GM13976 (cell line): ENCODE data around the gene TRNP1.
A peak's percentile ranks its signal among the peaks of the same experiment; 100 is the strongest.

Experiments used
- DNase-seq: peaks from one replicate; pipeline ENCODE4 v3.0.0; 2012; ENCODE audit warnings: low spot score
- in situ Hi-C: fragments of 300-500 bp; cut with MboI; formaldehyde crosslinking; loops from one replicate; pipeline ENCODE4 v1.12.0; 2022; ENCODE audit warnings: low sequenced_read_pairs, mixed read lengths, inconsistent platforms; ENCODE audit not compliant: unreplicated experiment
- TF ChIP-seq, protein P1 (sequence below): IDR thresholded peaks from 2 replicates; pipeline ENCODE4 v1.5.1; 2012; ENCODE audit warnings: borderline replicate concordance, mild to moderate bottlenecking; ENCODE audit not compliant: insufficient read depth; ENCODE audit errors: extremely low read depth, missing control alignments, control extremely low read depth

TRNP1 gene

DNA sequence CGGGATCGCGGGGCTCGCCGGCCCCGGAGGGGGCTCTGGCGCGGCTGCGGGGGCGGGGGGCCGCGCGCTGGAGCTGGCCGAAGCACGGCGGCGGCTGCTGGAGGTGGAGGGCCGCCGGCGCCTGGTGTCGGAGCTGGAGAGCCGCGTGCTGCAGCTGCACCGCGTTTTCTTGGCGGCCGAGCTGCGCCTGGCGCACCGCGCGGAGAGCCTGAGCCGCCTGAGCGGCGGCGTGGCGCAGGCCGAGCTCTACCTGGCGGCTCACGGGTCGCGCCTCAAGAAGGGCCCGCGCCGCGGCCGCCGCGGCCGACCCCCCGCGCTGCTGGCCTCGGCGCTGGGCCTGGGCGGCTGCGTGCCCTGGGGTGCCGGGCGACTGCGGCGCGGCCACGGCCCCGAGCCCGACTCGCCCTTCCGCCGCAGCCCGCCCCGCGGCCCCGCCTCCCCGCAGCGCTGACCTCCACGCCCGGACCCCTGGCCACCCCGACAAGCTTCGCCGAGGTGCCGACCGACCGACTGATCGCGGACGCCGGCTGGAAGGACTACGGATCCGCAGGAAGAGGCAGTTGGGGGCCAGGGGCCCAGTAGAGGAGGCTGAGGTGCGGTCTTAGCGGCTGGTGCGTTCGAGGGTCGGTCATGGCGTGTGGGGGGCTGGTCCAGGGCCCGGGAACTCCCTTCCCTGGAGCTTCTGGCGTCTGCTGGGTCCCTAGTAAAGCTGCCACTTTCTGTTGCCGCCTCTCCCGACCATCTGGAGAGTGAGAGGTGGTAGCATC lies 711 bp downstream of the TRNP1 start:
- peak; percentile 64 for DNase-seq
- in situ Hi-C loops = no loop called here
- TF ChIP-seq, protein P1, sequence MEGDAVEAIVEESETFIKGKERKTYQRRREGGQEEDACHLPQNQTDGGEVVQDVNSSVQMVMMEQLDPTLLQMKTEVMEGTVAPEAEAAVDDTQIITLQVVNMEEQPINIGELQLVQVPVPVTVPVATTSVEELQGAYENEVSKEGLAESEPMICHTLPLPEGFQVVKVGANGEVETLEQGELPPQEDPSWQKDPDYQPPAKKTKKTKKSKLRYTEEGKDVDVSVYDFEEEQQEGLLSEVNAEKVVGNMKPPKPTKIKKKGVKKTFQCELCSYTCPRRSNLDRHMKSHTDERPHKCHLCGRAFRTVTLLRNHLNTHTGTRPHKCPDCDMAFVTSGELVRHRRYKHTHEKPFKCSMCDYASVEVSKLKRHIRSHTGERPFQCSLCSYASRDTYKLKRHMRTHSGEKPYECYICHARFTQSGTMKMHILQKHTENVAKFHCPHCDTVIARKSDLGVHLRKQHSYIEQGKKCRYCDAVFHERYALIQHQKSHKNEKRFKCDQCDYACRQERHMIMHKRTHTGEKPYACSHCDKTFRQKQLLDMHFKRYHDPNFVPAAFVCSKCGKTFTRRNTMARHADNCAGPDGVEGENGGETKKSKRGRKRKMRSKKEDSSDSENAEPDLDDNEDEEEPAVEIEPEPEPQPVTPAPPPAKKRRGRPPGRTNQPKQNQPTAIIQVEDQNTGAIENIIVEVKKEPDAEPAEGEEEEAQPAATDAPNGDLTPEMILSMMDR = no peak

DNA sequence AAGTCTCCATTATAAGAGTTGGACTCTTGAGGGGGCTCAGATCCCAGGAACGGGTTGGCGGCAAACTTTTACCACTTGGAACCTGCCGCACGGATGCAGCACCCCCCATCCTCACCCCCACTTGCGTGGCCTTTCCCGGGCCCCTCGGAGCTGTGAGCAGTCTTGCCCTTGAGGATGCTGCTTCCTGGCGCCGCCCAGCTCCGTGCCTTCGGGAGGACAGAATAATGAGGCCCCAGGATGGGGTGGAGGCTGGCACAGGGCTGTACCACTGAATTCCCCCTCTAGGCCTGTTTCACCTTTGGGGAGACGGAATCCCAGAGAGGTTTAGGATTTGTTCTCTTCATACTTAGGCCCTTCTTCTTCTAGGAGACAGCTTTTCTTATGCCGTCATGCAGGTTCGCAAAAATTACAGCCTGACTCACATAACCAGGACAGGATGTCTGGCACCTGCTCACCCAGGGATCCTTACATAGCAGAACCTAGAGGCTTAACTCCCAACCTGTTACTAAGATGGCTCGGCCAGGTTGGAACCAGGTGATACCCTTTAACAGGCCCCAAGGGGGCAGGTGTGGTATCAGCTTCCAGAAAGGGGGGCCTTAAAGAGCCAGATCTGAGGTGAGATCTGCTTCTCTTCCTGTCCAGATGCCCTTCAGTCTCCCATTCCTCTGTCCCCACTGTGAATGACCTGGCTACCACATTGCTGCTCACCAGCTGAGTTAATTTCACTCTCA lies 1.5 kb downstream of the TRNP1 start:
- in situ Hi-C loops = no loop called here
- DNase-seq = no peak
- TF ChIP-seq, protein P1 = no peak

DNA sequence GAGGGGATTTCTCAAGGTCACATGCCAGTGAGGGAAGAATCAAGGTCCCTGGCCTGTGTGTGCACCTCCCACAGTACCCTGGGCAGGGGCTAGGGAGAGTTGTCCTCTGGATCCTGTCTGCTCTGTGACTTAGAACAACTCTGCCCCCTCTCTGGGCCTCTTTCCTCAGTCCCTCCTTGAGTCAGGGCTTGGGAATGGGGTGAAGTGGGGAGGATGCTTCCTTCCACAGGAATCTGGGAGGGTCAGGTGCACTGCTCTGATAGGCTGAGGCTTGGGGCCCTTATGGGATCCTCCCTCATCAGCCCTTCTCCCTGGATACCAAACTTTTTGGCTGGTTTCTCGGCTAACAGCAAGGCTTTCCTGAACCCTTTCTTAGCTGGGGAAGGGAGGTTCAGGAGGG lies 2.5 kb downstream of the TRNP1 start:
- DNase-seq = no peak
- TF ChIP-seq, protein P1 = no peak
- in situ Hi-C loops = no loop called here

DNA sequence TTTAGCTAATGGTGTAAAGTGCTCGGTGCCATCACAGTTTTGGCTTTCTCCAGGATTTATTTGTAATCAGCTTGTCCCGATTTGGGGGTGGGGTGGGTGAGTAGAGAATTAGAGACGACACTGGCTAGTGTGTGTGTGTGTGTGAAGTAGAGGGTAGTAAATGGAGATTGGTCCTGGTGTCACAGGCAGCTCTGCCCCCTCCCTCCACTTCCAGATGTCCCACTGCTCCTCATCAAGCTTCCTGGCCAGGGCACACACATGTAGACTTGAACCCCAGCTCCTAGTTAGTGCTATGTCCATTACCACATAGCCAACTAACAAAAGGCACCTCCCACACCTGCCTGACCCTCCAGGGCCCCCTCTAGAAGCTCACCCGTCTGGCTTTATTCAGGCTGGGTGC lies 3.2 kb downstream of the TRNP1 start:
- in situ Hi-C loops = no loop called here
- no peak for DNase-seq
- TF ChIP-seq, protein P1 = no peak

DNA sequence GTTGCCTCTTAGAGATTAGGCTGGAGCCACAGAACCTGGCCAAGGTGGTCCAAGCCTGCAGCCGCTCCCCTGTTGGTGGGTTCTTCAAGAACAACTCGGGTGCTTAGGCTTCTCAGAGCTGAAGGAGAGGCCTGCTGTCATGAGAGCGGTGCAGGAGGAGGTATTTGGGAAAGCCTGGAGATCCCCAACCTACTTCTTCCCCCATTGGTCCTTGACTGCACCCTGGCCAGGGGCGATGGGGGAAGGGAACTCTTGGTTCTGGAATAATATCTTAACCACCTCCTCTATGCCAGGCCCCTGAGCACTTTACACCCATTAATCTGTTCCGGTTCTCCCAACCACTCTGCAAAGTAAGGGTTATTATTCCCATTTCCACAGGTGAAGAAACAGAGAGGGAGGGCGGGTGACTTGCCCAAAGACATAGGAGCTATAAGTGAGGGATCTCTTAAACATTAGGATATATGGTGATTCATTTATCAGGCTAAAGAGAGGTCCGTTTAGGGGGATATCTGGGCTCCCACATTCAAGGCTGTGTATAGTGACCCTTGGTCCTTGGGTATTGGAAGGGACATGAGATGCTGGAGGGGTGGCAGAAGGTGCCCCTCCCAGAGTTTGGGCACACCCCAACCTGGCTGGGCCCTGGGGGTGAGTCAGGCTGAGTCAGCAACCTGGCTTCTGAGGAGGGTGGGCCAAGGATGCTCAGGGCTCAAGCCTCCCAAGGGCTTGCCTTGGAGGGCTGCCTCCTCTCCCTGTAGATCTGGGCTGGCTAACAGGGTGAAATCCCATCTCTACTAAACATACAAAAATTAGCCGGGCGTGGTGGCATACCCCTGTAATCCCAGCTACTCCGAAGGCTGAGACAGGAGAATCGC lies 5.2 kb downstream of the TRNP1 start:
- in situ Hi-C loops = no loop called here

More for the DNA sequence above, 5.2 kb downstream of the TRNP1 start:
- TF ChIP-seq, protein P1 = no peak
- DNase-seq = no peak
